HT1080 (cell line): ENCODE measurements around the gene PLD5. TPM values are rescaled to one million over a fixed set of nuclear protein-coding genes. Genes with fewer than 3 reads are reported as not detected.
"Not testable (repeated sequence)": the region's sequence is repeated elsewhere in the genome, so short reads cannot be mapped to it uniquely, and the experiment has no call there.

Experiments
- DNase-seq: peaks from one replicate; pipeline ENCODE4 v3.0.0-alpha.2; 2015; ENCODE audit warnings: low read depth
- total RNA-seq: library from RNA; depleted of rRNA; stranded (reverse); fragments of >200 nt; shearing (Covaris generic); gene quantifications from 2 replicates; pipeline ENCODE4 v1.2.3, GENCODE V29; 2014

The PLD5 gene
- total RNA-seq, 1 experiment from 2014 or later = 1.2 TPM

- no peak for DNase-seq
These were observed 17.8 kb downstream of the PLD5 start for GRCh38 chr1:242506724-242507123.

- no peak for DNase-seq
These were observed 35.0 kb downstream of the PLD5 start for GRCh38 chr1:242489545-242489944.

- peak; percentile 14 for DNase-seq
These were observed 46.6 kb downstream of the PLD5 start for GRCh38 chr1:242477944-242478343.

GRCh38 chr1:242470774-242471173 is 53.7 kb downstream of the PLD5 start:
- DNase-seq = no peak

- DNase-seq = peak; percentile 64
These were observed 55.7 kb downstream of the PLD5 start for GRCh38 chr1:242468784-242469183.

GRCh38 chr1:242467556-242468145 is 56.8 kb downstream of the PLD5 start:
- peak; percentile 46 for DNase-seq

GRCh38 chr1:242462867-242463266 is 61.6 kb downstream of the PLD5 start:
- no peak for DNase-seq

GRCh38 chr1:242459740-242460139 is 64.8 kb downstream of the PLD5 start:
- not testable (repeated sequence) for DNase-seq

- no peak for DNase-seq
These were observed 67.7 kb downstream of the PLD5 start for GRCh38 chr1:242456726-242457269.

- no peak for DNase-seq
These were observed 69.5 kb downstream of the PLD5 start for GRCh38 chr1:242455052-242455361.

GRCh38 chr1:242454262-242455051 is 70.0 kb downstream of the PLD5 start:
- peak; percentile 69 for DNase-seq

GRCh38 chr1:242452573-242452972 is 71.9 kb downstream of the PLD5 start:
- no peak for DNase-seq

- no peak for DNase-seq
These were observed 74.8 kb downstream of the PLD5 start for GRCh38 chr1:242449661-242450060.

- no peak for DNase-seq
These were observed 75.4 kb downstream of the PLD5 start for GRCh38 chr1:242448910-242449645.

- DNase-seq = no peak
These were observed 76.8 kb downstream of the PLD5 start for GRCh38 chr1:242447689-242448088.

- DNase-seq = no peak
These were observed 83.7 kb downstream of the PLD5 start for GRCh38 chr1:242440757-242441156.

- no peak for DNase-seq
These were observed 89.3 kb downstream of the PLD5 start for GRCh38 chr1:242435200-242435599.

- DNase-seq = no peak
These were observed 91.9 kb downstream of the PLD5 start for GRCh38 chr1:242432491-242433095.

GRCh38 chr1:242431786-242432185 is 92.7 kb downstream of the PLD5 start:
- no peak for DNase-seq

GRCh38 chr1:242430956-242431355 is 93.5 kb downstream of the PLD5 start:
- no peak for DNase-seq

- no peak for DNase-seq
These were observed 95.9 kb downstream of the PLD5 start for GRCh38 chr1:242428399-242429190.
